Muscle of leg (tissue), 11 donors: ENCODE data around the gene SEMA5B. TPM values are rescaled to one million over a fixed set of nuclear protein-coding genes. Genes with fewer than 3 reads are reported as not detected.

Source experiments
- DNase-seq: peaks from one replicate; pipeline ENCODE4 v3.0.0; 2013
- H3K27ac ChIP-seq: one replicate; pipeline ENCODE4 v1.5.1; 2013; ENCODE audit warnings: mild to moderate bottlenecking, low read length, control low read depth
- H3K27me3 ChIP-seq: one replicate; pipeline ENCODE4 v1.6.1; 2013; ENCODE audit warnings: low read length; ENCODE audit not compliant: control insufficient read depth, insufficient read depth
- H3K36me3 ChIP-seq: one replicate; pipeline ENCODE4 v1.6.1; 2013; ENCODE audit warnings: low read length; ENCODE audit not compliant: control insufficient read depth, insufficient read depth
- H3K4me1 ChIP-seq: one replicate; pipeline ENCODE4 v1.6.1; 2013; ENCODE audit warnings: low read length; ENCODE audit not compliant: control insufficient read depth, insufficient read depth
- H3K4me3 ChIP-seq: one replicate; pipeline ENCODE4 v1.5.1; 2013; ENCODE audit warnings: low read length, control low read depth
- H3K9me3 ChIP-seq: replicated peaks from 2 replicates; pipeline ENCODE4 v1.6.1; 2013; ENCODE audit warnings: low read depth, low read length; ENCODE audit not compliant: control insufficient read depth
- WGBS: methylation state at CpG from one replicate; pipeline ENCODE4 v1.1.5; 2013; ENCODE audit warnings: missing lambda C conversion rate; ENCODE audit not compliant: insufficient coverage; 5-methylcytosine and 5-hydroxymethylcytosine counted together
- polyA plus RNA-seq, 8 donors: library from polyadenylated mRNA; unstranded; fragments of 120-200 nt; gene quantifications; one replicate each; pipeline versions ENCODE4 v1.2.1 to v1.2.3, GENCODE V29; 2013; ENCODE audit warnings: inconsistent platforms in 1 of 8, low replicate concordance in 1 of 8; ENCODE audit not compliant: insufficient read length in 8 of 8, insufficient read depth in 1 of 8
- total RNA-seq: library from RNA; stranded (reverse); fragments of 120-200 nt; gene quantifications from one replicate; pipeline ENCODE4 v1.2.4, GENCODE V29; 2013

The SEMA5B gene
- total and polyA plus RNA-seq, 9 donors: 14.3 to 35.4 (median 25.7) TPM

- Histone ChIP-seq H3K36me3 (no peaks in the 10 kb centered on the region), H3K9me3 (no peaks in the 10 kb centered on the region), H3K4me3 (no peak overlapping the region), H3K27me3 (no peaks in the 10 kb centered on the region), H3K4me1 (peaks cover 22% of the 10 kb centered on the region), H3K27ac (no peak overlapping the region)
- peak; percentile 63 for DNase-seq
- 55% methylated on average over 8 of the region's 8 CpGs for WGBS
Measured at GRCh38 chr3:123070510-123070909, 42.9 kb upstream of the SEMA5B start.

GRCh38 chr3:123068601-123069381, 41.2 kb upstream of the SEMA5B start:
- Histone ChIP-seq H3K9me3 (no peaks in the 10 kb centered on the region), H3K36me3 (no peaks in the 10 kb centered on the region), H3K4me3 (no peak overlapping the region), H3K27ac (no peak overlapping the region), H3K27me3 (no peaks in the 10 kb centered on the region), H3K4me1 (peaks cover 22% of the 10 kb centered on the region)
- WGBS: 67% methylated on average over 4 of the region's 12 CpGs
- DNase-seq: no peak

- peak; percentile 36 for DNase-seq
- peaks cover 22% of the 10 kb centered on the region for H3K4me1 ChIP-seq
- H3K4me3 ChIP-seq: peak overlapping the region; percentile 58
- no peaks in the 10 kb centered on the region for H3K36me3 ChIP-seq
- WGBS: 0% methylated on average over 8 of the region's 24 CpGs
- H3K27ac ChIP-seq: no peak overlapping the region
- no peaks in the 10 kb centered on the region for H3K27me3 ChIP-seq
- H3K9me3 ChIP-seq: no peaks in the 10 kb centered on the region
Measured at GRCh38 chr3:123067689-123068600, 40.4 kb upstream of the SEMA5B start.

DNA sequence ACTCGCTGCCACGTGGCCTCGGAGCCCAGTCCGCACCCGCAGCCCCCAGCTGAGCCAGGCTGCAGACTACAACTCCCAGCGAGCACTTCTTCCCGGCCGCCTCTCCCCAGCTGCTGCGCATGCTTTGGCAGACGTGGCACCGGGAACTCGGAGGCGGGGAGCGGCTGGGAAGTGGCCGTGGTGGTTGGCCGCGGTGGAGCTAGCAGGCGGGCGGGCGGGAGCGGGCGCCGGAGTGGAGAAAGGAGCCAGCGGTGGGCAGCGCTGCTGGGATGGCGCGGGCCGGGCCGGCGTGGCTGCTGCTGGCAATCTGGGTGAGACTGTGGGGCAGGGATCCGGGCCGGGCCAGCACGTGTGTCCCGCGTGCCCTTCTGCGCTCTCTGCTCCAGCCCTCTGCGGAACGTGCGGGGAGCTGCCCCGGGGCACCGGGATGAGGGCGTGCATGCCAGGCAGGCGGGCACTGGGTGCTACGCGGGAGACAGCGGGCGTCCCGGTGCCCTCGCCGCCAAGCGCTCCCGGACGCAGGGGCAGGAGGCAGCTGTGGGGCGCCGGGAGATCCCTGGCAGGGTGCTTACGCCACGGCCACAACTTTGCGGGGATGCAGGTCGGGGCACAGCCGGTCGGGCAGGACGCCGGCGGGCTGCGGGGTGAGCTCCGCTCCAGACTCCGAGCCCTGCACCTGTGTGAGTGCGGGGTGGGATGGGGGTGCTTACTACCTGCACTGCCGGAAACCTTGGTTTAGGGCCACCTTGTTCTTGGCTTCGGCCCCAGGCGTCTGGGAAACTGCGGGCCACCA, 39.5 kb upstream of the SEMA5B start, which contains the start of gene PDIA5:
TSS of gene PDIA5 (plus strand) at position 130 of the 793 bp plus-strand sequence. CDS start at position 270, 140 bp downstream.
- Histone ChIP-seq H3K36me3 (no peaks in the 10 kb centered on the region), H3K27me3 (peaks cover 4% of the 10 kb centered on the region), H3K27ac (peak within 1 kb of the TSS; percentile 47), H3K9me3 (no peaks in the 10 kb centered on the region), H3K4me1 (peaks cover 22% of the 10 kb centered on the region), H3K4me3 (peak within 1 kb of the TSS; percentile 58)
- WGBS: under 1% methylated on average over 67 of the region's 72 CpGs
- DNase-seq: peak; percentile 96

GRCh38 chr3:123066599-123066895, 39.0 kb upstream of the SEMA5B start:
- no peaks in the 10 kb centered on the region for H3K9me3 ChIP-seq
- no peak for DNase-seq
- H3K4me3 ChIP-seq: peak overlapping the region; percentile 58
- peaks cover 4% of the 10 kb centered on the region for H3K27me3 ChIP-seq
- 0% methylated on average over 1 of the region's 6 CpGs for WGBS
- peak overlapping the region; percentile 47 for H3K27ac ChIP-seq
- H3K4me1 ChIP-seq: peaks cover 22% of the 10 kb centered on the region
- H3K36me3 ChIP-seq: no peaks in the 10 kb centered on the region

DNA sequence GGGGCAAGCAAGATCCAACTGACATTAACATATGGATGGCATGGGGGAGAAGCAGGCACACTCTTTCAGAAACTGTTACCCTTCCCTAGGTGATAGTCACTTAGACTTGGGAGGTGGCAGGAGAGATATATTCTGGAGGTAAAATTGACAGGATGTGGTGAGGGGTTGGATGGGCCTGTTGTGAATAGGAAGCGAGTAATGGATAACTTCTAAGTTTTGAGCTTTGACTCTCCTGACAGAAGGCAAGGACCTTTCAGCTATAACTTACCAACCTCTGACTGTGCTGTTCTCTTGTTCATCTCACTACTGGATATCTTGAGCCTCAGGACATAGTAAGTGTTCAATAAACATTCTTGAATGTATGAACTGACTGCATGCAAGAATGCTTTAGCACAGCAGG, 37.4 kb upstream of the SEMA5B start:
- H3K4me3 ChIP-seq: no peak overlapping the region
- no peak overlapping the region for H3K27ac ChIP-seq
- no peaks in the 10 kb centered on the region for H3K36me3 ChIP-seq
- no peak for DNase-seq
- no peaks in the 10 kb centered on the region for H3K9me3 ChIP-seq
- peaks cover 6% of the 10 kb centered on the region for H3K27me3 ChIP-seq
- no CpG with 5 or more reads among the region's 1 CpG for WGBS
- H3K4me1 ChIP-seq: peaks cover 18% of the 10 kb centered on the region

DNA sequence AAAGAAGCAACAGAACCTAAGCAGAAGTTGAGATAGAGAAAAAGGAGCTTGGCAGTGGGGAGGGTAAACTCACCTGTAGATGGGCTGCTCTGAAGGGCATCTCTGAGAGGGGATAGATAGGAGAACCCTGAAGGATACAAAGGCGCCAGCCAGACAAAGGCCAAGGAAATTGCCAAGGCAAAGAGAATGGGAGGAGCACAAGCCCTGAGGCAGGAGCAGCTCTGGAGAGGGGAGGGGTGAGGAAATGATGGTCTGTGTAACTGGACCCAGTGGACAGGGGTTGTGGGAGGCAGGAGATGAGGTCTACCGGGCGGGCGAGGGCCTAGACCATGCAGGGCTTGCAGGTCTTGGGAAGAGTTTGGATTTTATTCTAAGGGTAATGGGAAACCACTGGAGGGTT, 36.9 kb upstream of the SEMA5B start:
- no peak for DNase-seq
- Histone ChIP-seq H3K27me3 (peaks cover 6% of the 10 kb centered on the region), H3K36me3 (no peaks in the 10 kb centered on the region), H3K9me3 (no peaks in the 10 kb centered on the region), H3K4me3 (no peak overlapping the region), H3K4me1 (peaks cover 18% of the 10 kb centered on the region), H3K27ac (no peak overlapping the region)
- 88% methylated on average over 4 of the region's 4 CpGs for WGBS

GRCh38 chr3:123063034-123063433, 35.5 kb upstream of the SEMA5B start:
- Histone ChIP-seq H3K9me3 (no peaks in the 10 kb centered on the region), H3K27ac (no peak overlapping the region), H3K4me1 (peaks cover 9% of the 10 kb centered on the region), H3K27me3 (peaks cover 6% of the 10 kb centered on the region), H3K4me3 (no peak overlapping the region), H3K36me3 (no peaks in the 10 kb centered on the region)
- no peak for DNase-seq
- WGBS: 92% methylated on average over 2 of the region's 6 CpGs

DNA sequence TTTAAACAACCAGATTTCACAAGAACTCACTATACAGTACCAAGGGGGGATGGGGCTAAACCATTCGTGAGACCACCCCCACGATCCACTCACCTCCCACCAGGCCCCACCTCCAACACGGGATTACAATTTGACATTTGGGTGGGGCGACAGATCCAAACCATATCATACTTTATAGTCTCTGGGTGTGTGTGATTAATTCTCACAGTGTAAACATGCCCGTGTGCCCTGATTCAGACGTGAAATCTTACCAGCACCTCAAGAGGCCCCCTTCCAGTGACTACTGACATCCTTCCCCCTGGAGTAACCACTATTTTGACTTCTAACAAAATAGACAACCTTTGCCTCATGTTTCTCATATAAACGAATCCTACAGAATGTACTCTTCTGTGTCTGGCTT, 34.3 kb upstream of the SEMA5B start:
- Histone ChIP-seq H3K27me3 (peaks cover 6% of the 10 kb centered on the region), H3K4me1 (peaks cover 4% of the 10 kb centered on the region), H3K27ac (no peak overlapping the region), H3K4me3 (no peak overlapping the region), H3K36me3 (no peaks in the 10 kb centered on the region), H3K9me3 (no peaks in the 10 kb centered on the region)
- DNase-seq: no peak
- WGBS: 73% methylated on average over 3 of the region's 7 CpGs

GRCh38 chr3:123060054-123060453, 32.5 kb upstream of the SEMA5B start:
- no peak for DNase-seq
- Histone ChIP-seq H3K27ac (no peak overlapping the region), H3K36me3 (no peaks in the 10 kb centered on the region), H3K4me3 (no peak overlapping the region), H3K4me1 (no peaks in the 10 kb centered on the region), H3K9me3 (no peaks in the 10 kb centered on the region), H3K27me3 (peaks cover 6% of the 10 kb centered on the region)
